KG1 (cell line): ENCODE results near the gene WIPI1.
"Not testable (repeated sequence)": the region's sequence is repeated elsewhere in the genome, so short reads cannot be mapped to it uniquely, and the experiment has no call there.

ENCODE experiments used
- DNase-seq: peaks from one replicate; lab custom pipeline; 2025; lab: John Stamatoyannopoulos, UW

The WIPI1 gene

DNA sequence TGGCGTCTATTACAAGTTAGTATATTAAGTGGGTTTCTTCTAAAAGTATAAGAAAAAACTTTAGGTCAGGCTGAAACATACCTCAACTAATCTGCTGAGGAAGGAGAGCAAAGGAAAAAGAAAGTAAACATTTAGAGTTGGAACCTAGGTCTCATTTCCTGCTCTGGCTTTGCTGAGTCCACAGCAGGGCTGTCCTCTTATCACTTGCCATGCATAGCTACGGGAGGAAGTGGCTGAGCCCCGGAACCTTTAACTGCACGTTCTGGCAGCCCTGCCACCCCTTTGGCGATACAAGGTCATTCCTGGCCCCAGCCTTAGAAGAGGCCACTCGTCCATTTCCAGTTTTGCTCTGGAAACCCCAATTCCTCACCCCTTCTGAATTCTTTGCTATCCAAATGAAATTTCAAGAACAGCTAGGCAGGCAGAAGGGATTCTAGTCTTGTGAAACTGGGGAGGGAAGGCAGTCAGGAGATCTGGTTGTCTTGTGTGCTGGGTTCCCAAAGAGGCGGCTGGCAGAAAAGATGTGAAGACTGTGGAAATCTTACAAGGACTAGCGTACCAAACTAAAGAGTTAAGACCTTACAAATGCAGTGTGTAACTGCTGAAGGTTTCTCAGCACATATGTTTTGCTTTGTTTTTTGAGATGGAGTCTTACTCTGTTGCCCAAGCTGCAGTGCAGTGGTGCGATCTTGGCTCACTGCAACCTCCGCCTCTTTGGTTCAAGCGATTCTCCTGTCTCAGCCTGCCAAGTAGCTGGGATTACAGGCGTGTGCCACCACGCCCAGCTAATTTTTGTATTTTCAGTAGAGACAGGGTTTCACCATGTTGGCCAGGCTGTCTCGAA lies 19.1 kb downstream of the WIPI1 start:
- DNase-seq, result no peak

- peak; percentile 71 for DNase-seq
These were observed 21.1 kb downstream of the WIPI1 start for GRCh38 chr17:68435876-68436842.

- DNase-seq, result no peak
These were observed 21.9 kb downstream of the WIPI1 start for GRCh38 chr17:68435361-68435760.

DNA sequence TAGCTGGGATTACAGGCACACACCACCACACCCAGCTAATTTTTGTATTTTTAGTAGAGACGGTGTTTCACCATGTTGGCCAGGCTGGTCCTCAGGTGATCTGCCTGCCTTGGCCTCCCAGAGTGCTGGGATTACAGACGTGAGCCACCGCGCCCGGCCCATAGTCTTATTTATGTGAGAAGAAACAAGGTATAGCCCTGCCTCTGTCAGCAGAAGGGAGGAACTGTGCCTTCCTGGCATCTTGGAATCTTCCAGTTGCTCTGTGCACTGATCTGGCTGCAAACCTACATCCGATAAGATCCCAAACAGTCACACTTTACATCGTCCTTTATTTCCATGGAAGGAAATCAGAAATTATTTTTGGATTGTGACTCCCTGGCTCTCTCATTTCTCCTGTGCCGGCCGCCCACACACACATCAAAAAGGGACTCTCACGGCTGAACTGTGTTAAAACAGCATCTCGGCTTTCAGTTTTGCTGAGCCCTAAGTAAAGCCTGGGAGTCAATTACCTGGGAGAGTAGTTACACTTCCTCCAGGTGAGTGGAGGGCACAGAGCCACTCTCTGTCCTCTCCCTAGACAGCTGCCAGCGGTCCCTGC lies 23.3 kb downstream of the WIPI1 start:
- no peak for DNase-seq

DNA sequence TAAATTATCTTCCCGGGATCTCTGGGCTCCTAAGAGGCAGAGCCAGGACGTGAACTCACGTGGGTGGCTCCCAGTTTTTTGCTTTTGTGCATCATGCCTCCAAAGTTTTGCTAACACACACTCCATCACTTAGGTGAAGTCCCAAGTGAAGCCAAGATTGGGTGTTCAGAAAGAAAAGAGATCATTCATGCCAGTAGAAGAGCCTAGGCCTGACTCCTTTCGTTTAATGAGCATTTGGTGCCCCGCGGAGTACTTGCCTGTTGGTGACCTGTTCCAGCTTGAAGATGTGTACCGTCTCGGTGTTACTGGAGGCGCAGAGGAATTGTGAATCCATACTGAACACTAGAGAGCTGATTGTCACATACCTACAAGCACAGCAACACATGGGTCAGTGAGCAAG lies 24.1 kb downstream of the WIPI1 start:
- no peak for DNase-seq

DNA sequence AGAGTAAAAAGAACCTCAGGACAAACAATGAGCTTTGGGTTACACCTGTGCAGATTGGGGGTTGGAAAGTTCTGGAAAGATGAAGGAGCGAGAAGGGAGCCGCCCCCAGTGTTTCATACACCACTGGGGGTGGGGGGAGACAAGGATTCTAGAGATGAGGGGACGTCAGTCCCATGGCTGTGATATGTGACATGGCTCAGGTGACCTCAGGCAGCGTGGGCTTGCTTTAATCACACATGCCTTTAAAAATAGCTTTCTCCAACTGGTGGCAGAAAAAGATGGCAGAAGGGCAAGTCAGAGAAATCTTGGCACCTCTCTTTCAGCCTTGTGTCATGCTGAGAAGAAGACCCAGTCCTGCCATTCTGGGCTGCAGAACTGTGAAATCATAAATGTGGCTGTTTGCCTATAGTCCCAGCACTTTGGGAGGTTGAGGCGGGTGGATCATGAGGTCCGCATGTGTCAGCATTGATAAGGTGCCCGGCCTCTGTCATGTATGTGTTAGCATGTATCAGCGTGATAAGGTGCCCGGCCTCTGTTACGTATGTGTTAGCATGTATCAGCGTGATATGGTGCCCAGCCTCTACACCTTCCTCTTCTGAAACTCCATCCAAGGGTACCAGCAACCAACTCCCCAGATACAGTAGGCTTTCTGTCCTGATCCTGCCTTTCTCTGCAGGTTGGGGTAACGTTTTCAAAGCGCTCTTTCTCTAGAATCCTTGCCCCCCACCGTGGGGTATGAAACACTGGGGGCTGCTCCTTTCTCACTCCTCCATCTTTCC lies 25.0 kb downstream of the WIPI1 start:
- DNase-seq, result no peak

- no peak for DNase-seq
These were observed 25.6 kb downstream of the WIPI1 start for GRCh38 chr17:68431661-68432071.

- DNase-seq, result no peak
These were observed 26.2 kb downstream of the WIPI1 start for GRCh38 chr17:68431045-68431608.

GRCh38 chr17:68429881-68430280 lies 27.4 kb downstream of the WIPI1 start:
- no peak for DNase-seq

GRCh38 chr17:68428498-68429172 lies 28.7 kb downstream of the WIPI1 start:
- DNase-seq, result no peak

- DNase-seq, result no peak
These were observed 29.7 kb downstream of the WIPI1 start for GRCh38 chr17:68427575-68427974.

GRCh38 chr17:68425979-68426378 lies 31.3 kb downstream of the WIPI1 start:
- no peak for DNase-seq

DNA sequence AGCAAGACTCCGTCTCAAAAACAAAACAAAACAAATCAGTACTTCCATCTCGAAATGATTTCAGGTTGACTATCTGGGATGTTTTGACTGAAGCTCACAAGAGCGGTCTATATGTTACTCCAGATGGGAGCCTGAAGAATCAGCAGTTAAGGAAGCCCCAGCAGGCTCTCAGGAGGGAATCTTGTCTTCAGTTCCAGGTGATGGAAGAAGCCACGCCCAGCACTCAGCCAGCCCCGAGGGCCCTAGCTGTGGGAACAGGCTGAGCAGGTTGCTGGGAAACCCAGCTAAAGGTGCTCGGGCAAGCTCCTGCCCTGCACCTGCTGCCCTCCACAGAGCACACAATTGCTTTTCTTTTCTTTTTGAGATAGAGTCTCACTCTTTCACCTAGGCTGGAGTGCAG lies 32.4 kb downstream of the WIPI1 start:
- no peak for DNase-seq

DNA sequence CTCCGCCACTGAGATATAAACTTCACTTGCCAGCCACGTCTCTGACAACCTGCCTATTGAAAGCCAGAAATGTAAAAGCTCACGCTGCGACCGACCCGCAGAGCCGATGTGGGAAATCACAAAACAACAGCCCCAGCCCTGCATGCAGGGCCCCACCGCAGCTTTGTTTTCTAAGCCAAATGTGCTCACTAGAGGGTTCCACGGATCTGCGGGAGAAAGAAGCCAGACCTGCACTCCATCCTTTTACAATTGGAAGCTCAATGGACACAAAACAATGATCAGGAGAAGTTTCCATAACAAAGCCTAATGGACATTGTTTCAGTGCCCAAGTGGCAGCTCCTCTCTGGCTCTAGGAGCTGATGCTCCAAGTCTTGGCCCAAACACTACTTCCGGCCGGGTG lies 33.1 kb downstream of the WIPI1 start:
- no peak for DNase-seq

DNA sequence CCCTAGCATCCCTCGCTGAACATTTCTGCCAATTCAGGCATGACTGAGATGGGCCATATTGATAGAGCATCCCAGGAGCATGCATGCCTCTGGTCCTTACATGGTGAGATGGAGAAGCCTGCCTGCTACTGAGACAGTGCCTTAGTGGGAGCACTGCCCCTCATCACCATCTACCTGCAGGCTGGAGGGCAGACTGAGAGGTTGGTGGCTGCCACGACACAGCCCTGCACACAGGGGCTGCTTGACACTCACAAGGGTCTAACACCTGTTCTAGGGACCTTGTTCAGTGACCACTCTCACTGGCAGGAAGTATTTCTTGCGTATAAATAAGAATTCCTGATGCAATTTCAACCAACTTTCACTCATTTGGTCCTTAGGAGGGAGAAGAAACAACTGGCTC lies 34.0 kb downstream of the WIPI1 start:
- no peak for DNase-seq

DNA sequence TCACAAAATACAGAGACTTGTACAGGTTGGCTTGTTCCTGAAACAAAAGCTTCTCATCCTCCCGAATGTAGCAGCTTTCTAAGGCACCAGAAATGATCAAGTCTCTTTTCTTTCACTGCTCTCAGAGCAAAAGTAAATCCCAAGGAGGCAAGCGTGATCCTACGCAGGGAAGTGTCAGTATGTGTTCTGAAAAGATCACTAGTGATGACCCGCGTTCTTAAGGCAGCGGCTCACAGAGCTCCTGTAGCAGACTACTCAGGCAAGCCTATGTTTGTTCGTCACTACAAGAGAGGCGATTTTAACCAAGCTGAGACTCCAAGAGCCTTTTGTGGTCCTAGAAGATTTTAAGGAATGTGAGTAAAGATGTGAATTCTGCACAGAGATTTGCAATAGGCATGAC lies 34.5 kb downstream of the WIPI1 start:
- DNase-seq, result no peak

DNA sequence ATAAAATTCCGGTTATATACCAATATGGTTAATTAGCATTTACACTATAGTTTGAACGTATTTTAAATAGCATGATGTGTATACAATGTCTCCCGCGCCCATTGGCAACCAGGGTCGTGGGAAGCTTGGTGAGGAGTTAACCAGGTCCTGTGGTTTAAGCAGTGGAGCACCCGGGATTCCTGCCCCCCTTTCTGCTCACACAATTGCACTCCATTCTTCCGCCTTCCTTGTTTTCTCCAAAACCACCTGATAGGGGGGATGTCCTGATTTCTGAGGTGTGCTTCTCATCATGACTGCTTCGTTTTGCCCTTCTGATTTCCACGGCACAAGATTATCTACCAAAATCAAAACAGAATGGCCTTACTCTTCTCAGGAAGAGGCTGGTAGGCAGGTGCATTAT lies 35.8 kb downstream of the WIPI1 start:
- no peak for DNase-seq

GRCh38 chr17:68420065-68420464 lies 37.2 kb downstream of the WIPI1 start:
- DNase-seq, result no peak

DNA sequence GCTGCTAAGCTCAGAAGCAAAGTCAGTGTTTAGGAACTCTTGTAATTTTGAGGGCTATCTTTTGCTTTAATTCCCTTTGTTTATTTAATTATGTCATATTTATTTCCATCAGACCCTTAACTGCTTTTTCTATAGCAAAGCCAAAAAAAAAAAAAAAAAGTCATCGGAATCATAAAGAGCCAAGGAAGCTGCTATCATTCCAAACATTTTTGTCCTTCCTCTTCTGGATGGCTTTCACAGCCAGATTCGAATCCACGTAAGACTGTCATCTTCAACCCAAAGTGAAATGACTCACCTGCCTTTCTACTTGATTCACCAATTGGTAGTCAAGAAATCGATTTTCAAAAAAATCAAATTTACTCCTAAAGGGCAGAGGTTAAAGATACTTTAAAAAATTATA lies 38.4 kb downstream of the WIPI1 start:
- DNase-seq, result no peak

DNA sequence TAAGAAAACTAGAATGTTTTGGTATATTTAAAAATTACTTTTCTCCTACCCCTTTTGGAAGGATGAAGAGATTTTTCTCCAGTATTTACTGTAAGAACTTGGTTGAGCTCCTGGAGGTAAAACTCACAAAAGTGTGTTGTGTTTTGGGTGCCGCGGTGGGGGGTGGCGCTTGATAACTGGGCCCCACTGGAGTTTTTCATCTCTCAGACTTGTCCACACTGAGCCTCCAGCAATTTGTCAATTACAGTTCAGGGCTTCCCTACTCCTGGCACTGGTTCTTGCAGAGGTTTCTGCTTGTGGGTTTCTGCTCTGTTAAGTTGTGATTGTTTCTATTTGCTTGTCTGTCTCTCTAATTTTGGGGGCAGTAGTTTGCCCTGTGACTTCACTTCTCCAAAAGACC lies 40.0 kb downstream of the WIPI1 start:
- DNase-seq, result no peak

DNA sequence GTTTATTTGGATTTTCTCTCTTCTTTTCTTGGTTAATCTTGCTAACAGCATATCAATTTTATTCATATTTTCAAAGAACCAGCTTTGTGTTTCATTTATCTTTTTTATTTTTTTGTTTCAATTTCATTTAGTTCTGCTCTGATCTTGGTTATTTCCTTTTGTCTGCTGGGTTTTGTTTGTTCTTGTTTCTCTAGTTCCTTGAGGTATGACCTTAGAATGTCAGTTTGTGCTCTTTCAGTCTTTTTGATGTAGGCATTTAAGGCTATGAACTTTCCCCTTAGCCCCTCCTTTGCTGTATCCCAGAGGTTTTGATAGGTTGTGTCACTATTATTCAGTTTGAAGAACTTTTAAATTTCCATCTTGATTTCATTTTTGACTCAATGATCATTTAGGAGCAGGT lies 42.4 kb downstream of the WIPI1 start:
- not testable (repeated sequence) for DNase-seq
